Stomach (tissue), 4 donors: Measurements from ENCODE around the gene FBXW8.

Experiments
- CTCF ChIP-seq, 7 experiments: fragments of 450-650 bp in 4 of 7; fragments of 200-600 bp in 3 of 7; sonication (generic) in 3 of 7; IDR thresholded peaks; one replicate each; pipeline ENCODE4 v1.5.1; 2016 to 2019; ENCODE audit warnings: antibody characterized with exemption in 7 of 7, control low read depth in 2 of 7, mild to moderate bottlenecking in 1 of 7
- EP300 ChIP-seq: sonication (generic); formaldehyde crosslinking; IDR thresholded peaks from one replicate; pipeline ENCODE4 v1.6.1; 2017; ENCODE audit warnings: antibody characterized with exemption
- POLR2A ChIP-seq, 4 donors: fragments of 450-650 bp; IDR thresholded peaks; one replicate each; pipeline ENCODE4 v1.6.1; 2016; ENCODE audit warnings: antibody characterized with exemption in 4 of 4, control low read depth in 2 of 4, mild to moderate bottlenecking in 1 of 4, moderate library complexity in 1 of 4
- POLR2AphosphoS5 ChIP-seq, 3 donors: sonication (generic); formaldehyde crosslinking; IDR thresholded peaks; one replicate each; pipeline ENCODE4 v1.6.1; 2016; ENCODE audit warnings: antibody characterized with exemption in 3 of 3

- TF ChIP-seq CTCF (IDR thresholded peaks at IDR 0.05) (no peak), POLR2A (IDR thresholded peaks at IDR 0.05) (no peak), POLR2AphosphoS5 (IDR thresholded peaks at IDR 0.05) (no peak), EP300 (no peak)
Measured at GRCh38 chr12:116896411-116896924, 14.3 kb upstream of the FBXW8 start.
